Skeletal muscle tissue (tissue), 4 donors: ENCODE results near the gene SLFN14. TPM values are rescaled to one million over a fixed set of nuclear protein-coding genes. Genes with fewer than 3 reads are reported as not detected.
A peak's percentile ranks its signal among the peaks of the same experiment; 100 is the strongest.
"Not testable (repeated sequence)": the region's sequence is repeated elsewhere in the genome, so short reads cannot be mapped to it uniquely, and the experiment has no call there.

Source experiments
- H3K27ac ChIP-seq: one replicate; pipeline ENCODE4 v1.7.0; 2013; ENCODE audit warnings: mild to moderate bottlenecking, low read depth, low read length, inconsistent platforms
- H3K27me3 ChIP-seq, 3 donors: one replicate each; pipeline ENCODE4 v1.7.0; 2013; ENCODE audit warnings: low read length in 3 of 3; ENCODE audit not compliant: control insufficient read depth in 3 of 3, insufficient read depth in 3 of 3
- H3K36me3 ChIP-seq, 3 donors: one replicate each; pipeline ENCODE4 v1.7.0; 2013; ENCODE audit warnings: low read length in 3 of 3; ENCODE audit not compliant: control insufficient read depth in 3 of 3, insufficient read depth in 3 of 3
- H3K4me1 ChIP-seq, 3 donors: one replicate each; pipeline ENCODE4 v1.7.0; 2013; ENCODE audit warnings: low read length in 3 of 3, mild to moderate bottlenecking in 3 of 3; ENCODE audit not compliant: control insufficient read depth in 3 of 3, insufficient read depth in 3 of 3
- H3K4me3 ChIP-seq, 3 donors: one replicate each; pipeline ENCODE4 v1.7.0; 2013; ENCODE audit warnings: low read length in 3 of 3
- H3K9ac ChIP-seq, 3 donors: one replicate each; pipeline ENCODE4 v1.7.0; 2013; ENCODE audit warnings: low read length in 3 of 3, mild to moderate bottlenecking in 3 of 3, moderate library complexity in 2 of 3, low read depth in 1 of 3
- H3K9me3 ChIP-seq, 3 donors: one replicate each; pipeline ENCODE4 v1.7.0; 2013; ENCODE audit warnings: low read length in 3 of 3; ENCODE audit not compliant: control insufficient read depth in 3 of 3
- total RNA-seq: library from RNA; depleted of rRNA; stranded (reverse); fragments of >200 nt; gene quantifications from one replicate; pipeline ENCODE4 v1.2.3, GENCODE V29; 2014
- donor health status: Osteomylitis.

The SLFN14 gene
- total RNA-seq, 1 donor from 2014 or later, result 1.0 TPM

DNA sequence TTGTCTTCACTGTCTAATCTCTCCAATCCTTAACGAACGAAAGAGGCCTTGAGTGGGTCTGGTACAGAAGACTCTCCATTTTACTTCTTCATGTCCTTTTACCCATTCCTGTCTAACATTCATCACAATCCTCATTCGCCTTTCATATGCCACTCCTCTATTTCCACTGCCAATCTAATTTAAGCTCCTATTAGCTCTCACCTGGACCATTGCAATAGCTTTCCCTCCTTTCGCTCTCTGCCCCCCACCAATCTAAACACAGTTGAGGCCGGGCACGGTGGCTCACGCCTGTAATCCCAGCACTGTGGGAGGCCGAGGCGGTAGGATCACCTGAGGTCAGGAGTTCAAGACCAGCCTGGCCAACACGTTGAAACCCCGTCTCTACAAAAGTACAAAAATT is 6.3 kb upstream of the SLFN14 start:
- H3K9me3 ChIP-seq, result no peaks in the 10 kb centered on the region
- H3K4me3 ChIP-seq, result peak overlapping the region; percentile 89 to 97 (median 92)
- no peak overlapping the region for H3K27ac ChIP-seq
- no peaks in the 10 kb centered on the region for H3K36me3 ChIP-seq
- H3K9ac ChIP-seq, result peak overlapping the region in 1 of 3 donors; percentile 96
- peaks cover 14 to 25% (median 22%) of the 10 kb centered on the region in 3 donors for H3K4me1 ChIP-seq
- H3K27me3 ChIP-seq, result no peaks in the 10 kb centered on the region

DNA sequence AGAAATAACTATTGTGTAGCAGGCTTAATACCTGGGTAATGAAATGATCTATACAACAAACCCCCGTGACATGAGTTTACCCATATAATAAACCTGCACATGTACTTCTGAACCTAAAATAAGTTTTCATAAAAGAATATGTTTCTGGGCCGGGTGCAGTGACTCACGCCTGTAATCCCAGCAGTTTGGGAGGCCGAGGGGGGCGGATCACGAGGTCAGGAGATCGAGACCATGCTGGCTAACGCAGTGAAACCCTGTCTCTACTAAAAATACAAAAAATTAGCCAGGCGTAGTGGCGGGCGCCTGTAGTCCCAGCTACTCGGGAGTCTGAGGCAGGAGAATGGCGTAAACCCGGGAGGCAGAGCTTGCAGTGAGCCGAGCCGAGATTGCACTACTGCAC is 2.6 kb upstream of the SLFN14 start:
- H3K9ac ChIP-seq, H3K4me1 ChIP-seq, H3K9me3 ChIP-seq, H3K27me3 ChIP-seq, H3K4me3 ChIP-seq, H3K36me3 ChIP-seq, H3K27ac ChIP-seq: not testable (repeated sequence)

DNA sequence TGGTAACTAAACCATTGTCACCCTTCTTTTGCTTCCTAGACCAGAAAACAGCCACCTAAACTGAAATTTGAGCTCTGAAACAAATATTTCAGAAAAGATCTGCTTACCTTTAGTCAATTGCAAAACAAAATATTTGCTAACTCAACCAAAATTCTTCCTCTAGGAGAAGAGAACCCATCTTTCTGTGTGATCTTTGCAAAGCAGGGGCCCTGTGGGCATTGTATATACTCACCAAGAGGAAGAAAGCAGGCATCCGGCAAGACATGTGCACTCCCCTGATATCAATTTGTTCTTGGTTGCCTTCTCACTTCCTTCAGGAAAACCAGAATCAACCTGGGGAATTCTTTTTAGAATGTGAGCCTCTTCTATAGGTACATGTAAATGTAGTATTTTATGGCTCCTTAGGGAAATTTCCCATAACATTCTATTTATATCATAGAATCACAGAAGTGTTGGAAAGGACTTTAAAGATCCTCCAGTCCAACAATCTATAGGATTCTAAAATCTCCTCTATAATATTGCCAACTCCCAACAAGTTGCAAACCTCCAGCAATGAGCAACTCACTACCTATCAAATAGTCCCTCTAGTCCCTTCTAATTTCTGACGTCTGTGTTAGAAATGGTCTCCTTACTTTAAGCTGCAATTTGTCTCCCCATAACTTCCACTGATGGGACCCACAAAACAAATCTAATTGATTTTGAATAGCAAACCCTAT is 966 bp downstream of the SLFN14 start:
- peaks cover 2 to 9% (median 3%) of the 10 kb centered on the region in 3 donors for H3K27me3 ChIP-seq
- no peak overlapping the region for H3K4me3 ChIP-seq
- H3K36me3 ChIP-seq, result no peaks in the 10 kb centered on the region
- H3K9ac ChIP-seq, result no peak overlapping the region
- no peaks in the 10 kb centered on the region for H3K9me3 ChIP-seq
- no peaks in the 10 kb centered on the region for H3K4me1 ChIP-seq
- no peak overlapping the region for H3K27ac ChIP-seq

DNA sequence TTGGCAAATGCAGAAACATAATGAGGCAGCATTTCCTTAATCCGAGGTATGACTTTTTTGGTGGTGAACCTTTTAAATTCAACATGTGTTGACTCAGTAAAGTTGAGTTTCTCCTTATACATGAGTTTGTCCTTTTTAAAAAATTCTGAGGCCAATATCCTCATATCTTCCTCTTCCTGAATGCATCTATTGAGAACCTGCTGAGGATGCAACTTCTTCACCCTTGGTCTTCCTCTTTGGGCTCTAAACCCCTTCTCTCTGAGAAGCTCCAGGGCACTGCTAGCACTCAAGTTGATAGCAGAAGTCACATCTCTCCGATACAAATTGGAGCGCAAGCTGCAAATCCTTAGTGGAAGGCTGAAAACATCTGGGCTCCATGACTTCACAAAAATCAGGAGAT is 3.3 kb downstream of the SLFN14 start:
- H3K4me1 ChIP-seq, result no peaks in the 10 kb centered on the region
- H3K9me3 ChIP-seq, result no peaks in the 10 kb centered on the region
- H3K9ac ChIP-seq, result no peak overlapping the region
- H3K4me3 ChIP-seq, result no peak overlapping the region
- peaks cover 2 to 9% (median 6%) of the 10 kb centered on the region in 3 donors for H3K27me3 ChIP-seq
- no peak overlapping the region for H3K27ac ChIP-seq
- no peaks in the 10 kb centered on the region for H3K36me3 ChIP-seq

DNA sequence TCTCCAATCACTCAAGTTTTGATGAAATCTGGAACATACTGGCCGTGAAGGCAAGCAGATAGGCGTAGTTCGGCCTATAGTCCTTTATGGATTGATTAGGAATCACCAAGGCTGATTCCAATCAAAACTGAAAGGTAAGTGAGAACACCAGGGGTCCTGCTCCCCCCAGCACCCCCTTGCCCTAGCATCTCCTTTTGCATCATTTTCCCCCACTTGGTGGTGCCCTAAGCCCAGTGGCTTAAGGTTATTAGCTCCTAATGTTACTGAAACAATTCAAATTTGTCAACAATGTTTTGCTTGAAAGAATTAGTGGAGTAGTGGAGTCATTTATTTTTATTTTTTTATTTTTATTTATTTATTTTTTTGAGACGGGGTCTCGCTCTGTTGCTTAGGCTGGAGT is 4.9 kb downstream of the SLFN14 start:
- Histone ChIP-seq H3K9me3 (no peaks in the 10 kb centered on the region), H3K27me3 (peaks cover 2 to 10% (median 9%) of the 10 kb centered on the region in 3 donors), H3K4me3 (no peak overlapping the region), H3K4me1 (no peaks in the 10 kb centered on the region), H3K36me3 (no peaks in the 10 kb centered on the region), H3K9ac (no peak overlapping the region), H3K27ac (no peak overlapping the region)

DNA sequence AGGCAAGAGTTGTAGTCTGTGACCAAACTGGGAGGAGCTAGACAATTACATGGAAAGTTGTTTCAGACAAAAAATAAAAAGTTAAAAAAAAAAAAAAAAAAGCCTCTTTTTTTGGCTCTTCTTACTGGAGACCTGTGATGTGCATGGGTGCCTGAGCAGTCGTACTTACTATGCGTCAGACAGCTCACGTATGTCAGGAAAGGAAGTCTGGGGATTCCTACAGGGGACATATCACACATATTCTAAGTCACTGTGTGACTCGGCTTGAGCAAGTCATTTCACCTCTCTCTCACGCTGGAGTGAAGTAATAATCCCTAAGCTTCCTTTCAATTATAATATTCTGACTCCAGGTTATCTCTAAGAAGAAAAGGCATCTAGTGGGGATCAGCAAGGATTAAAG is 6.0 kb downstream of the SLFN14 start:
- Histone ChIP-seq H3K36me3 (no peaks in the 10 kb centered on the region), H3K9me3 (no peaks in the 10 kb centered on the region), H3K9ac (no peak overlapping the region), H3K27ac (no peak overlapping the region), H3K4me1 (no peaks in the 10 kb centered on the region), H3K27me3 (peaks cover 2 to 10% (median 9%) of the 10 kb centered on the region in 3 donors), H3K4me3 (no peak overlapping the region)

DNA sequence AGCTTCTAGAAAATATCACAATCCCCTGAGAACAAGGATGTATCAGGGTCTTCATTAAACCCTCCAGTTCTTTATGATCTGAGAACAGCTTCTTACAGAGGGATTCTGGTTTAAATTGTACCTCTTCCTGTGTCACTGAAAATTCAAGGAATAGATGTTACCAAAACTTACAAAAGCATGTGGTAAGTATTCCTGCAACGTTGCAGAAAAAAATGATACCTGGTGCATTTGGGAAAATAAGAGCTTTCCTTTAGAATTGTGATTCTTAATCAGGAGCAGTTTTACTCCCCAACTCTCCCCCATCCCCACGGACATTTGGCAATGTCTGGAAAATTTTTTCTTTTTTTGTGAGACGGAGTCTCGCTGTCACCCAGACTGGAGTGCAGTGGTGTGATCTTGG is 7.3 kb downstream of the SLFN14 start:
- H3K27ac ChIP-seq, result no peak overlapping the region
- peaks cover 2 to 12% (median 9%) of the 10 kb centered on the region in 3 donors for H3K27me3 ChIP-seq
- no peaks in the 10 kb centered on the region for H3K4me1 ChIP-seq
- H3K9me3 ChIP-seq, result no peaks in the 10 kb centered on the region
- no peak overlapping the region for H3K4me3 ChIP-seq
- no peaks in the 10 kb centered on the region for H3K36me3 ChIP-seq
- H3K9ac ChIP-seq, result no peak overlapping the region

DNA sequence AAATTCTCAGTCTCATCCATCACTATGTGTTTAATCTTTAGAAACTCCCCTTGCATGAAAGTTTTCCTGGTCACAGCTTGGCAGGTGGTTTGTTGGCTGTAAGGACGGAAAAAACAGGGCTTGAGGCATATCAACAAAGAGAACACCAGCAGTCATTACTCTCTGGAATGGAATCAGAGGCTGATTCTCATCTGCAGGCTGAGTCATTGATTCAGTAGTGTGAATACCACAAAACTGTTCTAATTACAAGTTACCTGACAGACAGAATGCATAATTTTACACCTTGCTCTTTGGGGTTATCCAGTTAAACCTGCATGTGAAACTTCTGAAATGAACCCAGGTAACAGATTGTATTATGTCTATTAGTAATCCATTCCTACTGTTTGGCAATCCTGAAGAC is 11.6 kb downstream of the SLFN14 start:
- H3K9ac ChIP-seq, result no peak overlapping the region
- H3K4me1 ChIP-seq, result no peaks in the 10 kb centered on the region
- no peak overlapping the region for H3K27ac ChIP-seq
- no peak overlapping the region for H3K4me3 ChIP-seq
- no peaks in the 10 kb centered on the region for H3K36me3 ChIP-seq
- peaks cover 0 to 10% (median 0%) of the 10 kb centered on the region in 3 donors for H3K27me3 ChIP-seq
- no peaks in the 10 kb centered on the region for H3K9me3 ChIP-seq

DNA sequence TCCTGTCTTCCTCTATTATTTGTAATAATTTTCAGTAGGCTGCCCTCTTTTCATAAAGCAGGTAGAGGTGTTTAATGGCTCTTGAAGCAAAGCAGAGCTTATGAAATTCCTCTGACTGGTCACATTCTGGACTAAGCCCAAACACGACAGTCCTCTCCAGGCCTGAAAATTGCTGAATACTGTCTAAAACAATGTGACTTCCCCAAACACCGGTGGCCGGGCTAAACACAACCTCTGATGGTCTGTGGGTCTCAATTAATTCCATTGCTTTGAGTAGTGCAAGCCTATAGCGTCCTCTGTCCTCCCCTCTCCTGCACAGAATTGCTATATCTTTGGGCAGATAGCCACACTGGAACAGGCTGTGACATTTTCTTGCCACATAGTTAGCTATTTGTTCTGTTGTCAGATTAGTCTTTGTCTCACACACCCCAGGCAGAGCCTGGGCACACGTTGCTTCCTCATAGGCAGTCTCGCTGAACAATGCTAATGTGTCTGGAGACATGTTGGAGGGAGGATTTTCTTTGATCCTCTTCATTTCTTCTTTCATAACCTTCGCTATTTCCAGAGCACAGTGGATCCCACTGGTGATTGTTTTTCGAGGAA is 12.3 kb downstream of the SLFN14 start:
- Histone ChIP-seq H3K27ac (no peak overlapping the region), H3K9me3 (no peaks in the 10 kb centered on the region), H3K36me3 (no peaks in the 10 kb centered on the region), H3K9ac (no peak overlapping the region), H3K27me3 (peaks cover 0 to 10% (median 0%) of the 10 kb centered on the region in 3 donors), H3K4me1 (no peaks in the 10 kb centered on the region), H3K4me3 (no peak overlapping the region)

DNA sequence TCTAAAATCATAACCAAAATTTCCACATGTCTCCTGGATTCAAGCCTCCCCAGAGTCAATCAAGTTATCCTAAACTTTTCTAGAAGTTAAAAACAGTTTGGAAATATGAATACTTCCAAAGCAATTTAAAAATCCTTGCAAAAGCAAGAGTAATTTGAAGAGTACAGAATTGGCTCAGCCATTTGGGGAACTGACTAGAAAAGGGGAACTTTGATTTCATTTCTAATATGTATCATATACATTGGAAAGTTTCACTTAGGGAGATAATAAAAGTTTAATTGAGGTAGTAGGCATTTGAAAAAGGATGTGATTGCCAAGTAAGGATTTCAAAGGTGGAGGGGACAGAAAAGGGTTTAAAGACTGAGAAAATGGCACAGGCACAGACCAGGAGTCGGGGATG is 14.1 kb downstream of the SLFN14 start:
- Histone ChIP-seq H3K27ac (no peak overlapping the region), H3K4me3 (no peak overlapping the region), H3K4me1 (no peaks in the 10 kb centered on the region), H3K9ac (no peak overlapping the region), H3K27me3 (peaks cover 0 to 7% (median 0%) of the 10 kb centered on the region in 3 donors), H3K9me3 (no peaks in the 10 kb centered on the region), H3K36me3 (no peaks in the 10 kb centered on the region)
